Panc1 (cell line): ENCODE results near the gene LY86.

Experiments used
- CTCF ChIP-seq: fragments of 450-650 bp; IDR thresholded peaks from 2 replicates; pipeline ENCODE4 v1.5.1; 2017; ENCODE audit warnings: mild to moderate bottlenecking
- POLR2AphosphoS5 ChIP-seq: IDR thresholded peaks from 2 replicates; pipeline ENCODE4 v1.6.1; 2012; ENCODE audit warnings: mild to moderate bottlenecking, low read depth, low read length, moderate library complexity
- SIN3A ChIP-seq: IDR thresholded peaks from 2 replicates; pipeline ENCODE4 v1.6.1; 2012; ENCODE audit warnings: low read depth, mild to moderate bottlenecking, low read length, moderate library complexity, borderline replicate concordance; ENCODE audit not compliant: insufficient read depth

- TF ChIP-seq CTCF: no peak
- TF ChIP-seq POLR2AphosphoS5: no peak
- TF ChIP-seq SIN3A: no peak
Observed at GRCh38 chr6:6595025-6595424, 6.5 kb downstream of the LY86 start.
